OCI-LY7 (cell line): ENCODE results near the gene AGMO. TPM values are rescaled to one million over a fixed set of nuclear protein-coding genes. Genes with fewer than 3 reads are reported as not detected.

Experiments used
- BruUV-seq: library from RNA; stranded (reverse); fragments of 400-500 nt; replicated peaks from 2 replicates; lab custom pipeline; 2021; lab: Mats Ljungman, UMichigan
- CTCF ChIA-PET: fragments of 300-600 bp; sonication (Branson Sonifier 250); formaldehyde crosslinking; loops from one replicate; lab custom pipeline; 2022; ENCODE audit warnings: antibody characterized with exemption; ENCODE audit not compliant: unreplicated experiment; lab: Charles Lee
- POLR2A ChIA-PET: fragments of 300-600 bp; sonication (Branson Sonifier 250); formaldehyde crosslinking; loops from one replicate; lab custom pipeline; 2022; ENCODE audit warnings: antibody characterized with exemption; lab: Charles Lee
- DNase-seq: peaks from one replicate; pipeline ENCODE4 v3.0.0-alpha.2; 2015; ENCODE audit warnings: low spot score
- H2AFZ ChIP-seq: fragments of 200-600 bp; sonication (generic), shearing (Covaris generic); 2 replicates; pipeline ENCODE4 v1.6.1; 2014; ENCODE audit warnings: mild to moderate bottlenecking, antibody characterized with exemption, low read length, moderate library complexity
- H3K27ac ChIP-seq: fragments of 200-600 bp; sonication (generic); 2 replicates; pipeline ENCODE4 v1.5.1; 2014; ENCODE audit warnings: mixed run types, low read depth, mild to moderate bottlenecking, moderate library complexity, low read length, inconsistent platforms; ENCODE audit not compliant: poor library complexity, severe bottlenecking
- H3K36me3 ChIP-seq: fragments of 200-600 bp; sonication (generic); 2 replicates; pipeline ENCODE4 v1.6.1; 2014; ENCODE audit warnings: mild to moderate bottlenecking, antibody characterized with exemption, low read length, moderate library complexity, mixed read lengths; ENCODE audit not compliant: insufficient read depth
- H3K4me1 ChIP-seq: fragments of 200-600 bp; sonication (generic); 2 replicates; pipeline ENCODE4 v1.5.1; 2014; ENCODE audit warnings: mild to moderate bottlenecking, low read length; ENCODE audit not compliant: insufficient read depth, poor library complexity, severe bottlenecking
- H3K4me2 ChIP-seq: fragments of 200-600 bp; sonication (generic); 2 replicates; pipeline ENCODE4 v1.6.1; 2014; ENCODE audit warnings: mild to moderate bottlenecking, low read length
- H3K4me3 ChIP-seq: fragments of 200-600 bp; sonication (generic); 2 replicates; pipeline ENCODE4 v1.5.1; 2014; ENCODE audit warnings: mild to moderate bottlenecking, low read depth, low read length; ENCODE audit not compliant: poor library complexity, severe bottlenecking
- H3K79me2 ChIP-seq: fragments of 200-600 bp; sonication (generic); 2 replicates; pipeline ENCODE4 v1.6.1; 2016; ENCODE audit warnings: low read depth, mild to moderate bottlenecking, low read length, moderate library complexity, mixed read lengths; ENCODE audit not compliant: insufficient read depth
- H3K9me2 ChIP-seq: fragments of 200-600 bp; sonication (generic); 2 replicates; pipeline ENCODE4 v1.6.1; 2016; ENCODE audit warnings: mild to moderate bottlenecking, low read length, mixed read lengths; ENCODE audit not compliant: insufficient read depth
- H3K9me3 ChIP-seq: fragments of 200-600 bp; sonication (generic); 2 replicates; pipeline ENCODE4 v1.6.1; 2014; ENCODE audit warnings: mild to moderate bottlenecking, mixed run types, low read length, mixed read lengths
- H4K20me1 ChIP-seq: fragments of 200-600 bp; sonication (generic); 2 replicates; pipeline ENCODE4 v1.6.1; 2014; ENCODE audit warnings: mild to moderate bottlenecking, antibody characterized with exemption, low read length, moderate library complexity, mixed read lengths; ENCODE audit not compliant: insufficient read depth
- EZH2phosphoT487 ChIP-seq: fragments of 200-600 bp; sonication (generic); IDR thresholded peaks from 2 replicates; pipeline ENCODE4 v1.6.1; 2018; ENCODE audit warnings: low read depth, borderline replicate concordance, mild to moderate bottlenecking, mixed run types, antibody characterized with exemption, low read length, moderate library complexity, mixed read lengths
- intact Hi-C: fragments of 100-400 bp; cut with micrococcal nuclease; formaldehyde crosslinking; loops from one replicate; pipeline ENCODE4 v1.10.0; 2022; ENCODE audit not compliant: unreplicated experiment
- total RNA-seq, 2 experiments: library from RNA; depleted of rRNA in 1 of 2; stranded (reverse); fragments of >200 nt in 1 of 2; shearing (Covaris generic) in 1 of 2; gene quantifications; 2 replicates each; pipeline ENCODE4 v1.2.3, GENCODE V29; 2014 to 2022
- TF ChIP-seq, protein P1 (sequence below): fragments of 200-600 bp; sonication (generic); conservative IDR thresholded peaks from 2 replicates; pipeline ENCODE4 v1.5.1; 2014; ENCODE audit warnings: mild to moderate bottlenecking, antibody characterized with exemption, low read length, moderate library complexity, mixed read lengths

The AGMO gene
- total RNA-seq, 2 experiments from 2014 or later: not detected

DNA sequence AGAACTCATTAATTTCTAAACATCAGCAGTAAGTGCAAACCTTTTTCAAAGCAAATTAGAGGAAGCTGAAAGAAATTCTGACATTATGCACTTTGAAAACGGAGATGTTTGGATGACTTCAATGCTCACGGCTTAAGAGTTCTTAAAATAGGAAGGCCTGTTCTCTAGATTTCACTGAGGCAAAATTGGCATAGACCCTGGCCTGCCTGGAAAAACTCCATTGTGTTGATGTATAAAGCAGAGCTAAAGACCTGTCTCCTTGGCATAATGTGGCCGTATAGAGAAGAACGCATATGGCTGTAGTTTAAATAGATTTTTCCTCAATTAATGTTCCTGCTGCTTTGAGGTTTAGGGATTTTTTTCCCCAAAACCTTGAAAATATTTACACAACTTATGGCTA is 24.5 kb upstream of the AGMO start:
- intact Hi-C loops: no loop called here
- DNase-seq: no peak
- ChIA-PET POLR2A (no interaction called here), CTCF (no interaction called here)
- Histone ChIP-seq H3K4me3 (no peak overlapping the region), H4K20me1 (no peaks in the 10 kb centered on the region), H3K4me2 (no peak overlapping the region), H3K9me3 (0 out of 2 replicates have a peak, but pooled peaks cover 5% of the 10 kb centered on the region), H3K4me1 (no peaks in the 10 kb centered on the region), H3K27ac (no peak overlapping the region), H3K9me2 (no peaks in the 10 kb centered on the region), H3K36me3 (no peaks in the 10 kb centered on the region), H2AFZ (no peak overlapping the region), H3K79me2 (no peaks in the 10 kb centered on the region)
- TF ChIP-seq, protein P1, sequence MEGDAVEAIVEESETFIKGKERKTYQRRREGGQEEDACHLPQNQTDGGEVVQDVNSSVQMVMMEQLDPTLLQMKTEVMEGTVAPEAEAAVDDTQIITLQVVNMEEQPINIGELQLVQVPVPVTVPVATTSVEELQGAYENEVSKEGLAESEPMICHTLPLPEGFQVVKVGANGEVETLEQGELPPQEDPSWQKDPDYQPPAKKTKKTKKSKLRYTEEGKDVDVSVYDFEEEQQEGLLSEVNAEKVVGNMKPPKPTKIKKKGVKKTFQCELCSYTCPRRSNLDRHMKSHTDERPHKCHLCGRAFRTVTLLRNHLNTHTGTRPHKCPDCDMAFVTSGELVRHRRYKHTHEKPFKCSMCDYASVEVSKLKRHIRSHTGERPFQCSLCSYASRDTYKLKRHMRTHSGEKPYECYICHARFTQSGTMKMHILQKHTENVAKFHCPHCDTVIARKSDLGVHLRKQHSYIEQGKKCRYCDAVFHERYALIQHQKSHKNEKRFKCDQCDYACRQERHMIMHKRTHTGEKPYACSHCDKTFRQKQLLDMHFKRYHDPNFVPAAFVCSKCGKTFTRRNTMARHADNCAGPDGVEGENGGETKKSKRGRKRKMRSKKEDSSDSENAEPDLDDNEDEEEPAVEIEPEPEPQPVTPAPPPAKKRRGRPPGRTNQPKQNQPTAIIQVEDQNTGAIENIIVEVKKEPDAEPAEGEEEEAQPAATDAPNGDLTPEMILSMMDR: no peak
- no peak for TF ChIP-seq EZH2phosphoT487
- no TSS peak for BruUV-seq

DNA sequence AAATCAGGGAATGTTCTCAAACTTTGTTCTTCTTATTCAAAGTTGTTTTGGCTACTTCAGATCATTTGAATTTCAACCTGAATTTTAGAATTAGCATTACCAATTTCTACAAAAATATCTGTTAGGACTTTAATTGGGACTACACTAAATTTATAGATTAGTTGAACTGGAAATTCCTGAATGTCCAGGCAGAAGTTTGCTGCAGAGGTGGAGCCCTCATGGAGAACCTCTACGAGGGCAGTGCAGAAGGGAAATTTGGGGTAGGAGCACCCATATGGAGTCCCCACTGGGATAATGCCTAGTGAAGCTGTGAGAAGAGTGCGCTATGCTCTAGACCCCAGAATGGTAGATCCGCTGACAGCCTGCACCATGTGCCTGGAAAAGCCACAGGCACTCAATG is 22.8 kb upstream of the AGMO start:
- Histone ChIP-seq H2AFZ (no peak overlapping the region), H3K27ac (no peak overlapping the region), H3K36me3 (no peaks in the 10 kb centered on the region), H4K20me1 (no peaks in the 10 kb centered on the region), H3K4me2 (no peak overlapping the region), H3K9me3 (0 out of 2 replicates have a peak, but pooled peaks cover 5% of the 10 kb centered on the region), H3K4me3 (no peak overlapping the region), H3K79me2 (no peaks in the 10 kb centered on the region), H3K4me1 (no peaks in the 10 kb centered on the region), H3K9me2 (no peaks in the 10 kb centered on the region)
- no peak for DNase-seq
- intact Hi-C loops: no loop called here
- TF ChIP-seq, protein P1: no peak
- no peak for TF ChIP-seq EZH2phosphoT487
- no TSS peak for BruUV-seq
- CTCF ChIA-PET: no interaction called here
- POLR2A ChIA-PET: no interaction called here

DNA sequence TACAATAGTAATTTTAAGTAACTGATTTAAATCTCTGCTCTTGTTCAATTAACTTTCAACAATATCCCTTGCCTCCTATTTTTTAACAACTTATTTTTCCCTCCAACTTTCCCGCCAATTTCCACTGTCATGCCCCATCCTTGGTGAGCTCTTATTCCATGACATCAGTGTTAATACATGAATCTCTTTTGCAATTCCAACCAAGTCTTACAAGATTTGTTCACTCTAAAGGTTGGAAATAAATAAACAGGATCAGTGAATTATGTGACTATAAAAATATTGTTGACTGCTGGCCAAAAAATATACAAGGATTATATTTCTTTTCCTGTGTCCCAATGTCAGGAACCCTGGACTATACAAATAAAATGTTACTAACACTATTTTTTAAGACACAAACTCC is 21.0 kb upstream of the AGMO start:
- ChIA-PET POLR2A (no interaction called here), CTCF (no interaction called here)
- intact Hi-C loops: no loop called here
- H3K4me2 ChIP-seq: no peak overlapping the region
- no peak for TF ChIP-seq EZH2phosphoT487
- TF ChIP-seq, protein P1: no peak
- 0 out of 2 replicates have a peak, but pooled peaks cover 5% of the 10 kb centered on the region for H3K9me3 ChIP-seq
- H3K9me2 ChIP-seq: no peaks in the 10 kb centered on the region
- no TSS peak for BruUV-seq
- H2AFZ ChIP-seq: no peak overlapping the region
- no peaks in the 10 kb centered on the region for H3K36me3 ChIP-seq
- no peaks in the 10 kb centered on the region for H4K20me1 ChIP-seq
- H3K79me2 ChIP-seq: no peaks in the 10 kb centered on the region
- H3K4me3 ChIP-seq: no peak overlapping the region
- no peaks in the 10 kb centered on the region for H3K4me1 ChIP-seq
- no peak overlapping the region for H3K27ac ChIP-seq
- DNase-seq: no peak
